MCF 10A (cell line): ENCODE data around the gene TTLL1. TPM values are rescaled to one million over a fixed set of nuclear protein-coding genes. Genes with fewer than 3 reads are reported as not detected.

Experiments
- BruUV-seq: library from RNA; stranded (reverse); fragments of 400-500 nt; replicated peaks from 2 replicates; lab custom pipeline; 2021; lab: Mats Ljungman, UMichigan
- CTCF ChIA-PET: fragments of 300-600 bp; sonication (Branson Sonifier 250); formaldehyde crosslinking; extraction: SDS; loops from one replicate; lab custom pipeline; 2021; ENCODE audit warnings: antibody characterized with exemption, inconsistent platforms; lab: Yijun Ruan, JAX
- POLR2A ChIA-PET: fragments of 300-600, 350-650 bp; sonication (Branson Sonifier 250); formaldehyde crosslinking; extraction: SDS; loops from one replicate; lab custom pipeline; 2020; ENCODE audit warnings: antibody characterized with exemption, inconsistent platforms; lab: Yijun Ruan, JAX
- DNase-seq: peaks from one replicate; pipeline ENCODE4 v3.0.0-alpha.2; 2018; ENCODE audit not compliant: unreplicated experiment
- H3K27ac Mint-ChIP-seq: one replicate; pipeline ENCODE4 v1.8.0; 2022; ENCODE audit warnings: mild to moderate bottlenecking, low read depth, mixed read lengths; ENCODE audit not compliant: unreplicated experiment
- H3K27me3 Mint-ChIP-seq: one replicate; pipeline ENCODE4 v1.8.0; 2022; ENCODE audit warnings: mixed read lengths; ENCODE audit not compliant: insufficient read depth, unreplicated experiment
- H3K36me3 Mint-ChIP-seq: one replicate; pipeline ENCODE4 v1.8.0; 2022; ENCODE audit warnings: mild to moderate bottlenecking, moderate library complexity, mixed read lengths; ENCODE audit not compliant: insufficient read depth, unreplicated experiment
- H3K4me1 Mint-ChIP-seq: one replicate; pipeline ENCODE4 v1.8.0; 2022; ENCODE audit warnings: mixed read lengths; ENCODE audit not compliant: insufficient read depth, unreplicated experiment
- H3K4me3 Mint-ChIP-seq: one replicate; pipeline ENCODE4 v1.8.0; 2022; ENCODE audit warnings: mild to moderate bottlenecking, moderate library complexity, mixed read lengths; ENCODE audit not compliant: unreplicated experiment
- H3K9me3 Mint-ChIP-seq: one replicate; pipeline ENCODE4 v1.8.0; 2022; ENCODE audit warnings: mixed read lengths; ENCODE audit not compliant: unreplicated experiment
- CTCF ChIP-seq: fragments of 200-600 bp; IDR thresholded peaks from one replicate; pipeline ENCODE4 v1.8.0; 2022; ENCODE audit warnings: antibody characterized with exemption, mild to moderate bottlenecking; ENCODE audit not compliant: unreplicated experiment
- intact Hi-C: fragments of 100-400 bp; cut with micrococcal nuclease; formaldehyde crosslinking; loops from 2 replicates; pipeline ENCODE4 v1.14.1; 2022
- total RNA-seq: library from RNA; stranded (reverse); gene quantifications from 2 replicates; pipeline ENCODE4 v1.2.3, GENCODE V29; 2022

The TTLL1 gene
- total RNA-seq, 1 experiment from 2014 or later, result 3.3 TPM

- ChIA-PET CTCF (interaction anchor here (1.2 to 1.3 kb wide), 3 partner anchors 19 to 126 kb away, joined by 3 read pairs; no protein-coding TSS in a partner anchor), POLR2A (interaction anchor here (0.6 to 2.7 kb wide), 6 partner anchors 11 to 75 kb away, joined by 3 to 11 read pairs (median 4); partner anchors contain the start of gene PACSIN2)
- Mint-ChIP-seq H3K27me3 (no peaks in the 10 kb centered on the region), H3K9me3 (no peaks in the 10 kb centered on the region), H3K4me1 (peaks cover 41% of the 10 kb centered on the region), H3K4me3 (peak overlapping the region; percentile 4), H3K27ac (no peak overlapping the region), H3K36me3 (no peaks in the 10 kb centered on the region)
- BruUV-seq, result no TSS peak
- TF ChIP-seq CTCF, result no peak
- intact Hi-C loops, result loop anchor here (2.0 kb wide), 1 partner anchor 21 kb away; the partner anchor contains the start of gene PACSIN2
- peak; percentile 73 for DNase-seq
Observed at GRCh38 chr22:42993651-42994275, 95.4 kb downstream of the TTLL1 start.

GRCh38 chr22:42992886-42993479, 96.2 kb downstream of the TTLL1 start:
- POLR2A ChIA-PET, result interaction anchor here (1.1 to 2.7 kb wide), 4 partner anchors 12 to 74 kb away, joined by 3 to 11 read pairs (median 6); partner anchors contain the start of gene PACSIN2
- no peaks in the 10 kb centered on the region for H3K27me3 Mint-ChIP-seq
- no peak overlapping the region for H3K4me3 Mint-ChIP-seq
- CTCF ChIA-PET, result interaction anchor here (0.6 to 1.3 kb wide), 5 partner anchors 20 to 125 kb away, joined by 3 read pairs; no protein-coding TSS in a partner anchor
- H3K36me3 Mint-ChIP-seq, result no peaks in the 10 kb centered on the region
- peaks cover 35% of the 10 kb centered on the region for H3K4me1 Mint-ChIP-seq
- no peak for TF ChIP-seq CTCF
- no peak for DNase-seq
- intact Hi-C loops, result no loop called here
- H3K27ac Mint-ChIP-seq, result no peak overlapping the region
- BruUV-seq, result no TSS peak
- H3K9me3 Mint-ChIP-seq, result no peaks in the 10 kb centered on the region

- H3K27me3 Mint-ChIP-seq, result no peaks in the 10 kb centered on the region
- H3K9me3 Mint-ChIP-seq, result no peaks in the 10 kb centered on the region
- no peak overlapping the region for H3K27ac Mint-ChIP-seq
- BruUV-seq, result no TSS peak
- TF ChIP-seq CTCF, result no peak
- intact Hi-C loops, result no loop called here
- no peaks in the 10 kb centered on the region for H3K36me3 Mint-ChIP-seq
- ChIA-PET CTCF (interaction anchor here (0.7 to 2.3 kb wide), 3 partner anchors 10 to 976 kb away, joined by 3 to 7 read pairs (median 6); no protein-coding TSS in a partner anchor), POLR2A (interaction anchor here (0.6 to 2.8 kb wide), 7 partner anchors 8 to 378 kb away, joined by 3 to 37 read pairs (median 3); partner anchors contain the start of gene PACSIN2)
- no peak for DNase-seq
- H3K4me3 Mint-ChIP-seq, result no peak overlapping the region
- H3K4me1 Mint-ChIP-seq, result peaks cover 35% of the 10 kb centered on the region
Observed at GRCh38 chr22:42992092-42992491, 97.1 kb downstream of the TTLL1 start.
